T-cell (primary cell): Measurements from ENCODE around the gene C16orf96. TPM values are rescaled to one million over a fixed set of nuclear protein-coding genes. Genes with fewer than 3 reads are reported as not detected.

ENCODE experiments used
- ATAC-seq, 4 experiments: fragments of 200-7000 bp in 3 of 4; fragments of 150-1000 bp in 1 of 4; cut with Tn5 transposase; replicated peaks in 1 of 4; 1 replicate in 3 of 4; 2 replicates in 1 of 4; pipeline ENCODE4 v1.10.0; 2021; ENCODE audit warnings: moderate library complexity in 3 of 4, mild to moderate bottlenecking in 2 of 4, moderate number of reproducible peaks in 1 of 4
- CTCF ChIA-PET, 2 donors: fragments of 300-600 bp; sonication (Branson Sonifier 250); formaldehyde crosslinking; loops; one replicate each; lab custom pipeline; 2022; ENCODE audit warnings: antibody characterized with exemption in 2 of 2; lab: Charles Lee
- POLR2A ChIA-PET, 2 donors: fragments of 300-600 bp; sonication (Branson Sonifier 250); formaldehyde crosslinking; loops; one replicate each; lab custom pipeline; 2022; ENCODE audit warnings: antibody characterized with exemption in 2 of 2; lab: Charles Lee
- DNase-seq, 35 experiments: peaks; one replicate each; pipeline versions ENCODE4 v3.0.0 to v3.0.0-alpha.2; 2013 to 2023
- H3K27ac ChIP-seq: one replicate; pipeline ENCODE4 v1.5.1; 2013; ENCODE audit warnings: low read length
- H3K27me3 ChIP-seq, 2 experiments: replicated peaks in 1 of 2; 1 replicate in 1 of 2; 2 replicates in 1 of 2; pipeline versions ENCODE4 v1.6.1 to v1.7.0; 2013; ENCODE audit warnings: low read length in 1 of 2, mixed read lengths in 1 of 2; ENCODE audit not compliant: control insufficient read depth in 2 of 2, insufficient read depth in 2 of 2; ENCODE audit errors: extremely low read depth in 1 of 2
- H3K36me3 ChIP-seq, 2 donors: 1 replicate in 1 of 2; 2 replicates in 1 of 2; pipeline versions ENCODE4 v1.6.1 to v1.7.0; 2013; ENCODE audit warnings: low read length in 1 of 2; ENCODE audit not compliant: control insufficient read depth in 2 of 2, insufficient read depth in 1 of 2; ENCODE audit errors: extremely low read depth in 1 of 2
- H3K4me1 ChIP-seq, 2 experiments: 1 replicate in 1 of 2; 2 replicates in 1 of 2; pipeline versions ENCODE4 v1.6.1 to v1.7.0; 2013; ENCODE audit warnings: low read length in 2 of 2, mixed read lengths in 1 of 2; ENCODE audit not compliant: insufficient read depth in 2 of 2, control insufficient read depth in 1 of 2; ENCODE audit errors: extremely low read depth in 1 of 2
- H3K4me3 ChIP-seq, 2 donors: 1 replicate in 1 of 2; 2 replicates in 1 of 2; pipeline versions ENCODE4 v1.5.1 to v1.7.0; 2013; ENCODE audit warnings: mild to moderate bottlenecking in 2 of 2, low read length in 1 of 2, moderate library complexity in 1 of 2; ENCODE audit not compliant: control insufficient read depth in 1 of 2; ENCODE audit errors: extremely low read depth in 1 of 2
- H3K9me3 ChIP-seq: 2 replicates; pipeline ENCODE4 v1.7.0; 2013
- H3K27ac Mint-ChIP-seq, 2 donors: one replicate each; pipeline ENCODE4 v1.8.0; 2020 to 2021; ENCODE audit warnings: mild to moderate bottlenecking in 2 of 2, mixed read lengths in 2 of 2
- H3K27me3 Mint-ChIP-seq, 2 donors: one replicate each; pipeline ENCODE4 v1.8.0; 2021 to 2022; ENCODE audit warnings: mixed read lengths in 2 of 2
- H3K36me3 Mint-ChIP-seq: one replicate; pipeline ENCODE4 v1.8.0; 2021; ENCODE audit warnings: mixed read lengths
- H3K4me1 Mint-ChIP-seq, 3 donors: one replicate each; pipeline ENCODE4 v1.8.0; 2020 to 2022; ENCODE audit warnings: mixed read lengths in 3 of 3, mild to moderate bottlenecking in 1 of 3
- H3K4me3 Mint-ChIP-seq, 3 donors: one replicate each; pipeline ENCODE4 v1.8.0; 2020 to 2022; ENCODE audit warnings: mild to moderate bottlenecking in 3 of 3, mixed read lengths in 3 of 3, moderate library complexity in 3 of 3
- H3K9me3 Mint-ChIP-seq, 3 donors: one replicate each; pipeline ENCODE4 v1.8.0; 2020 to 2022; ENCODE audit warnings: mixed read lengths in 3 of 3
- WGBS: methylation state at CpG from one replicate; pipeline ENCODE4 v1.1.5; 2013; ENCODE audit warnings: missing lambda C conversion rate; ENCODE audit not compliant: insufficient coverage; 5-methylcytosine and 5-hydroxymethylcytosine counted together
- total RNA-seq, 35 experiments: library from RNA in 6 of 35; stranded (reverse) in 6 of 35; fragments of 120-200 nt in 1 of 35; gene quantifications; one replicate each; pipeline versions ENCODE4 v1.2.1 to v1.2.4 and lab custom pipeline; 2013 to 2026

The C16orf96 gene
- total RNA-seq, result under 1 TPM; 0.30 to 0.66 (median 0.50) TPM
- 0.20 TPM for total RNA-seq (2013)
- 0 to 1.0 (median 0.35) reads per million in 29 experiments for total RNA-seq (lab: John Stamatoyannopoulos, UW)

- Histone ChIP-seq H3K4me1 (no peaks in the 10 kb centered on the region), H3K4me3 (no peak within 1 kb of the TSS), H3K9me3 (no peaks in the 10 kb centered on the region), H3K27ac (no peak within 1 kb of the TSS), H3K36me3 (no peaks in the 10 kb centered on the region), H3K27me3 (peaks cover 0 to 18% of the 10 kb centered on the region in 2 experiments)
- H3K36me3 Mint-ChIP-seq, result no peaks in the 10 kb centered on the region
- no peaks in the 10 kb centered on the region for H3K9me3 Mint-ChIP-seq
- no peak within 1 kb of the TSS for H3K27ac Mint-ChIP-seq
- no peak within 1 kb of the TSS for H3K4me3 Mint-ChIP-seq
- ChIA-PET CTCF (interaction anchor here (0.6 to 1.5 kb wide), 4 partner anchors 8 to 129 kb away, joined by 3 to 14 read pairs (median 4); no protein-coding TSS in a partner anchor), POLR2A (no interaction called here)
- no peaks in the 10 kb centered on the region for H3K4me1 Mint-ChIP-seq
- ATAC-seq, result no peak
- no peak for DNase-seq
- 92% methylated on average over 4 of the region's 4 CpGs for WGBS
- no peaks in the 10 kb centered on the region for H3K27me3 Mint-ChIP-seq
Observed at GRCh38 chr16:4556112-4556511, at the start of gene C16orf96. C16orf96 (plus strand) TSS chr16:4556340; CDS start chr16:4556490, 150 bp downstream.

DNA sequence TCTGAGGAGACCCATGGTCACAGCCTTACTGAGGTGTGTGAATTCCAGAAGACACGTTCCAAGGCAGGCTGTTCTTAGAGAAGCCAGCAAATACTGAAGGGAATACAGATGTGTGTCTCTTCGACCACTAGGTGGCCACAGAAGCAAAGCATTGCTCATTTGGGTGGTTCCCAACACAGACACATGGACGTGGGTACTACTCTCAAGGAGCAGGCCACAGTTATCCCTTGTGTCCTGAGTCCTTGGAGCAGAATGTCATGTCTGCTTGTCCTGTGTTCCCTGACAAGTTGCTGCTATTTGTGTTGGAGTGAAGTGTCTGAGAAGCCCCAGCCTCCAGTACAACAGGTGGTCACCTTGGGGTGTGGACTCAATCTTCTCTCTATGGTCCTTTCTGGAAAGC is 49.7 kb upstream of the C16orf96 start:
- no peaks in the 10 kb centered on the region for H3K27me3 Mint-ChIP-seq
- Histone ChIP-seq H3K4me1 (peaks cover 41 to 80% of the 10 kb centered on the region in 2 experiments), H3K9me3 (no peaks in the 10 kb centered on the region), H3K36me3 (peaks cover 13 to 48% of the 10 kb centered on the region in 2 donors), H3K27ac (peak overlapping the region; percentile 97), H3K27me3 (no peaks in the 10 kb centered on the region), H3K4me3 (no peak overlapping the region)
- peaks cover 32% of the 10 kb centered on the region for H3K36me3 Mint-ChIP-seq
- ChIA-PET CTCF (interaction anchor here (1.0 to 3.4 kb wide), 13 partner anchors 10 to 144 kb away, joined by 3 to 39 read pairs (median 8); partner anchors contain the start of genes HMOX2 (in 1 of the 2) and MGRN1 (in 1 of the 2)), POLR2A (interaction anchor here in 1 of 2 donors (0.6 kb wide), 1 partner anchor 25 kb away, joined by 5 read pairs; no protein-coding TSS in a partner anchor)
- H3K4me3 Mint-ChIP-seq, result peak overlapping the region; percentile 70 to 72 (median 70)
- WGBS, result 3% methylated on average over 3 of the region's 3 CpGs
- DNase-seq (peak; percentile 24 to 84 (median 49)), ATAC-seq (peak; percentile 35 to 50 (median 38))
- peaks cover 62 to 75% (median 69%) of the 10 kb centered on the region in 3 donors for H3K4me1 Mint-ChIP-seq
- H3K27ac Mint-ChIP-seq, result peak overlapping the region; percentile 95 to 99
- no peaks in the 10 kb centered on the region for H3K9me3 Mint-ChIP-seq

DNA sequence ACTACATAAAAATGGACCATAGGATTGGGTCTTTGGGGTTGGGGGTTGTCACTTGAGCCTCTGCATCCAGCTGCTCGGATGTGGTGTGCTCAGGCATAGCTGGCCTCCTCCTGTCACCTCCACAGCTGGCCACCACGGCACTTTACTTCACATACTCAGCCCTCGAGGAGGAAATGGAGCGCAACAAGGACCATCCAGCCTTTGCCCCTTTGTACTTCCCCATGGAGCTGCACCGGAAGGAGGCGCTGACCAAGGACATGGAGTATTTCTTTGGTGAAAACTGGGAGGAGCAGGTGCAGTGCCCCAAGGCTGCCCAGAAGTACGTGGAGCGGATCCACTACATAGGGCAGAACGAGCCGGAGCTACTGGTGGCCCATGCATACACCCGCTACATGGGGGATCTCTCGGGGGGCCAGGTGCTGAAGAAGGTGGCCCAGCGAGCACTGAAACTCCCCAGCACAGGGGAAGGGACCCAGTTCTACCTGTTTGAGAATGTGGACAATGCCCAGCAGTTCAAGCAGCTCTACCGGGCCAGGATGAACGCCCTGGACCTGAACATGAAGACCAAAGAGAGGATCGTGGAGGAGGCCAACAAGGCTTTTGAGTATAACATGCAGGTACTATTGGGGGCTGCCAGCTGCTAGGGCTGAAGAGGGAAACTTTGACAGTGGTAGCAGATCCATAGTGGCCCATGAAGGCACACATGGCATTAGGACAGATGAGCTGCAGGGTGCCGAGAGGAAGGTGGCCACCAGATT is 48.4 kb upstream of the C16orf96 start:
- H3K36me3 ChIP-seq, result peaks cover 23 to 61% of the 10 kb centered on the region in 2 donors
- DNase-seq (no peak), ATAC-seq (no peak)
- Mint-ChIP-seq H3K27me3 (no peaks in the 10 kb centered on the region), H3K4me1 (peaks cover 59 to 72% (median 59%) of the 10 kb centered on the region in 3 donors), H3K4me3 (no peak overlapping the region), H3K27ac (peak overlapping the region; percentile 95 to 99), H3K36me3 (peaks cover 44% of the 10 kb centered on the region), H3K9me3 (no peaks in the 10 kb centered on the region)
- over 99% methylated on average over 13 of the region's 17 CpGs for WGBS
- CTCF ChIA-PET, result interaction anchor here (0.5 to 3.4 kb wide), 7 partner anchors 11 to 235 kb away, joined by 3 to 39 read pairs (median 5); partner anchors contain the start of gene TFAP4 (in 1 of the 2)
- H3K9me3 ChIP-seq, result no peaks in the 10 kb centered on the region
- H3K27me3 ChIP-seq, result no peaks in the 10 kb centered on the region
- H3K27ac ChIP-seq, result peak overlapping the region; percentile 97
- POLR2A ChIA-PET, result interaction anchor here (1.2 to 1.3 kb wide), 2 partner anchors 9 to 41 kb away, joined by 3 to 5 read pairs; no protein-coding TSS in a partner anchor
- peaks cover 31 to 80% of the 10 kb centered on the region in 2 experiments for H3K4me1 ChIP-seq
- H3K4me3 ChIP-seq, result no peak overlapping the region

- WGBS, result 89% methylated on average over 2 of the region's 3 CpGs
- Mint-ChIP-seq H3K36me3 (peaks cover 48% of the 10 kb centered on the region), H3K27me3 (no peaks in the 10 kb centered on the region), H3K4me1 (peaks cover 55 to 69% (median 55%) of the 10 kb centered on the region in 3 donors), H3K9me3 (no peaks in the 10 kb centered on the region), H3K4me3 (no peak overlapping the region), H3K27ac (peak overlapping the region; percentile 49 to 95)
- no peak for ATAC-seq
- Histone ChIP-seq H3K9me3 (no peaks in the 10 kb centered on the region), H3K4me1 (peaks cover 25 to 83% of the 10 kb centered on the region in 2 experiments), H3K36me3 (peaks cover 23 to 71% of the 10 kb centered on the region in 2 donors), H3K27me3 (no peaks in the 10 kb centered on the region), H3K4me3 (no peak overlapping the region), H3K27ac (no peak overlapping the region)
- CTCF ChIA-PET, result interaction anchor here in 1 of 2 donors (0.6 kb wide), 1 partner anchor 41 kb away, joined by 3 read pairs; no protein-coding TSS in a partner anchor
- POLR2A ChIA-PET, result interaction anchor here (1.2 to 1.3 kb wide), 2 partner anchors 10 to 40 kb away, joined by 3 to 5 read pairs; no protein-coding TSS in a partner anchor
- no peak for DNase-seq
Observed at GRCh38 chr16:4508806-4509205, 47.3 kb upstream of the C16orf96 start.

GRCh38 chr16:4509420-4509819 is 46.7 kb upstream of the C16orf96 start:
- ATAC-seq, result no peak
- peak overlapping the region in 1 of 2 donors; percentile 34 for H3K27ac Mint-ChIP-seq
- H3K4me1 Mint-ChIP-seq, result peaks cover 55 to 69% (median 57%) of the 10 kb centered on the region in 3 donors
- Histone ChIP-seq H3K4me1 (peaks cover 23 to 83% of the 10 kb centered on the region in 2 experiments), H3K27ac (no peak overlapping the region), H3K9me3 (no peaks in the 10 kb centered on the region), H3K4me3 (no peak overlapping the region), H3K27me3 (no peaks in the 10 kb centered on the region), H3K36me3 (peaks cover 23 to 74% of the 10 kb centered on the region in 2 donors)
- ChIA-PET CTCF (interaction anchor here in 1 of 2 donors (0.6 to 0.8 kb wide), 2 partner anchors 31 to 39 kb away, joined by 3 to 5 read pairs; no protein-coding TSS in a partner anchor), POLR2A (interaction anchor here in 1 of 2 donors (0.5 kb wide), 1 partner anchor 27 kb away, joined by 3 read pairs; no protein-coding TSS in a partner anchor)
- peaks cover 48% of the 10 kb centered on the region for H3K36me3 Mint-ChIP-seq
- H3K9me3 Mint-ChIP-seq, result no peaks in the 10 kb centered on the region
- H3K27me3 Mint-ChIP-seq, result no peaks in the 10 kb centered on the region
- 98% methylated on average over 8 of the region's 8 CpGs for WGBS
- H3K4me3 Mint-ChIP-seq, result no peak overlapping the region
- DNase-seq, result no peak

DNA sequence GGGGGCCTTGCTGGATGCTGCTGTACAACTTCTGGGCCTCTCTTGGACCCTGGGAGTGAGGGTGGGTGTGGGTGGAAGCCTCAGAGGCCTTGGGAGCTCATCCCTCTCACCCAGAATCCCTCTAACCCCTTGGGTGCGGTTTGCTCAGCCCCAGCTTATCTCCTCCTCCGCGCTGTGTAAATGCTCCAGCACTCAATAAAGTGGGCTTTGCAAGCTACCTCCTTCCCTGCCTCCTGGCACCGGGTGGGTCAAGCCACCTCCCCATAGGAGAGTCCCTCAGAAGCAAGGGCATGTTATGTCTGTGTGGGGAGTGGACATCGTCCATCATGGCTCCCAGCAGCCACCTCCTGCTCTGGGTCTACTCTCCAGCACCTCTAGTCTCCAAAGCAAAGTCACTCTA is 46.0 kb upstream of the C16orf96 start:
- ChIA-PET POLR2A (interaction anchor here in 1 of 2 donors (0.5 kb wide), 1 partner anchor 28 kb away, joined by 3 read pairs; no protein-coding TSS in a partner anchor), CTCF (interaction anchor here in 1 of 2 donors (0.6 to 0.8 kb wide), 2 partner anchors 31 to 38 kb away, joined by 3 to 5 read pairs; no protein-coding TSS in a partner anchor)
- DNase-seq (no peak), ATAC-seq (no peak)
- Histone ChIP-seq H3K4me1 (peaks cover 24 to 83% of the 10 kb centered on the region in 2 experiments), H3K36me3 (peaks cover 23 to 74% of the 10 kb centered on the region in 2 donors), H3K4me3 (no peak overlapping the region), H3K27ac (no peak overlapping the region), H3K27me3 (no peaks in the 10 kb centered on the region), H3K9me3 (no peaks in the 10 kb centered on the region)
- H3K27me3 Mint-ChIP-seq, result no peaks in the 10 kb centered on the region
- WGBS, result no CpG with 5 or more reads among the region's 5 CpGs
- H3K9me3 Mint-ChIP-seq, result no peaks in the 10 kb centered on the region
- H3K4me1 Mint-ChIP-seq, result peaks cover 56 to 70% (median 58%) of the 10 kb centered on the region in 3 donors
- peak overlapping the region; percentile 8 to 84 for H3K27ac Mint-ChIP-seq
- H3K4me3 Mint-ChIP-seq, result no peak overlapping the region
- H3K36me3 Mint-ChIP-seq, result peaks cover 48% of the 10 kb centered on the region
